Chondrocyte (in vitro differentiated cells): Measurements from ENCODE around the gene ARID3C. TPM values are rescaled to one million over a fixed set of nuclear protein-coding genes. Genes with fewer than 3 reads are reported as not detected.
A peak's percentile ranks its signal among the peaks of the same experiment; 100 is the strongest.

Experiments
- DNase-seq: peaks from one replicate; pipeline ENCODE4 v3.0.0; 2021; ENCODE audit warnings: mixed read lengths, low spot score
- H3K27ac Mint-ChIP-seq: one replicate; pipeline ENCODE4 v1.8.0; 2021; ENCODE audit warnings: mild to moderate bottlenecking, moderate library complexity, mixed read lengths; ENCODE audit not compliant: unreplicated experiment
- H3K27me3 Mint-ChIP-seq: 2 replicates; pipeline ENCODE4 v1.8.0; 2021; ENCODE audit warnings: low read depth, mixed read lengths
- H3K36me3 Mint-ChIP-seq: 2 replicates; pipeline ENCODE4 v1.8.0; 2021; ENCODE audit warnings: low read depth, mixed read lengths
- H3K4me1 Mint-ChIP-seq: 2 replicates; pipeline ENCODE4 v1.8.0; 2021; ENCODE audit warnings: low read depth, mild to moderate bottlenecking, mixed read lengths
- H3K4me3 Mint-ChIP-seq: one replicate; pipeline ENCODE4 v1.8.0; 2021; ENCODE audit warnings: mild to moderate bottlenecking, moderate library complexity, mixed read lengths; ENCODE audit not compliant: unreplicated experiment
- H3K9me3 Mint-ChIP-seq: 2 replicates; pipeline ENCODE4 v1.8.0; 2021; ENCODE audit warnings: low read depth, mixed read lengths
- total RNA-seq: library from RNA; stranded (reverse); gene quantifications from 3 replicates; pipeline ENCODE4 v1.2.1, GENCODE V29; 2021
- TF ChIP-seq, protein P1 (sequence below): fragments of 200-600 bp; sonication (generic); IDR thresholded peaks from 2 replicates; pipeline ENCODE4 v1.5.0; 2021; ENCODE audit warnings: antibody characterized with exemption, mild to moderate bottlenecking, moderate library complexity

The ARID3C gene
- total RNA-seq, 1 donor from 2014 or later = 0.20 TPM

DNA sequence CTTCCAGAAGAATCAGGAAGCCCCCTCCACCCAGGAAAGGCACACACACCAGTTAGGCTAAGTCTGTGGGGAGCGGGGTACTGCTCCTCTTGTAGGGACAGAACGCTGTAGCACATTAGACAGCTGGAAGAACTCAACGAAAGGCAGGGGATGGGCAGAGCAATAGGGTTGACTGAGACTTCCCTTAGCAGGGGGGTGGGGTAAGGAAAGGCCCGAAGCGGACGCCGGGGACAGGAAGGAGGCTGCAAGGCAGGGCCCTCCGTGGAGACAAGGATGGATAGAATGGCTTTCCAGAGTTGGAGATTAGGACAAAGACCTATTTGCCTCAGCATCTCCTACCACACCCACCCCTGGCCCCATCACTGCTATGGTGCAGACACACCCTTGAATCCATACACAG, 53.6 kb downstream of the ARID3C start:
- Mint-ChIP-seq H3K4me1 (peaks cover 7% of the 10 kb centered on the region), H3K27ac (no peak overlapping the region), H3K9me3 (no peaks in the 10 kb centered on the region), H3K36me3 (no peaks in the 10 kb centered on the region), H3K4me3 (no peak overlapping the region), H3K27me3 (peaks cover 21% of the 10 kb centered on the region)
- TF ChIP-seq, protein P1, sequence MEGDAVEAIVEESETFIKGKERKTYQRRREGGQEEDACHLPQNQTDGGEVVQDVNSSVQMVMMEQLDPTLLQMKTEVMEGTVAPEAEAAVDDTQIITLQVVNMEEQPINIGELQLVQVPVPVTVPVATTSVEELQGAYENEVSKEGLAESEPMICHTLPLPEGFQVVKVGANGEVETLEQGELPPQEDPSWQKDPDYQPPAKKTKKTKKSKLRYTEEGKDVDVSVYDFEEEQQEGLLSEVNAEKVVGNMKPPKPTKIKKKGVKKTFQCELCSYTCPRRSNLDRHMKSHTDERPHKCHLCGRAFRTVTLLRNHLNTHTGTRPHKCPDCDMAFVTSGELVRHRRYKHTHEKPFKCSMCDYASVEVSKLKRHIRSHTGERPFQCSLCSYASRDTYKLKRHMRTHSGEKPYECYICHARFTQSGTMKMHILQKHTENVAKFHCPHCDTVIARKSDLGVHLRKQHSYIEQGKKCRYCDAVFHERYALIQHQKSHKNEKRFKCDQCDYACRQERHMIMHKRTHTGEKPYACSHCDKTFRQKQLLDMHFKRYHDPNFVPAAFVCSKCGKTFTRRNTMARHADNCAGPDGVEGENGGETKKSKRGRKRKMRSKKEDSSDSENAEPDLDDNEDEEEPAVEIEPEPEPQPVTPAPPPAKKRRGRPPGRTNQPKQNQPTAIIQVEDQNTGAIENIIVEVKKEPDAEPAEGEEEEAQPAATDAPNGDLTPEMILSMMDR = no peak
- no peak for DNase-seq

- Mint-ChIP-seq H3K9me3 (no peaks in the 10 kb centered on the region), H3K36me3 (no peaks in the 10 kb centered on the region), H3K27ac (no peak overlapping the region), H3K4me3 (no peak overlapping the region), H3K4me1 (peaks cover 7% of the 10 kb centered on the region), H3K27me3 (peaks cover 21% of the 10 kb centered on the region)
- TF ChIP-seq, protein P1 = no peak
- DNase-seq = peak; percentile 77
These were observed 54.3 kb downstream of the ARID3C start for GRCh38 chr9:34574571-34574970.

DNA sequence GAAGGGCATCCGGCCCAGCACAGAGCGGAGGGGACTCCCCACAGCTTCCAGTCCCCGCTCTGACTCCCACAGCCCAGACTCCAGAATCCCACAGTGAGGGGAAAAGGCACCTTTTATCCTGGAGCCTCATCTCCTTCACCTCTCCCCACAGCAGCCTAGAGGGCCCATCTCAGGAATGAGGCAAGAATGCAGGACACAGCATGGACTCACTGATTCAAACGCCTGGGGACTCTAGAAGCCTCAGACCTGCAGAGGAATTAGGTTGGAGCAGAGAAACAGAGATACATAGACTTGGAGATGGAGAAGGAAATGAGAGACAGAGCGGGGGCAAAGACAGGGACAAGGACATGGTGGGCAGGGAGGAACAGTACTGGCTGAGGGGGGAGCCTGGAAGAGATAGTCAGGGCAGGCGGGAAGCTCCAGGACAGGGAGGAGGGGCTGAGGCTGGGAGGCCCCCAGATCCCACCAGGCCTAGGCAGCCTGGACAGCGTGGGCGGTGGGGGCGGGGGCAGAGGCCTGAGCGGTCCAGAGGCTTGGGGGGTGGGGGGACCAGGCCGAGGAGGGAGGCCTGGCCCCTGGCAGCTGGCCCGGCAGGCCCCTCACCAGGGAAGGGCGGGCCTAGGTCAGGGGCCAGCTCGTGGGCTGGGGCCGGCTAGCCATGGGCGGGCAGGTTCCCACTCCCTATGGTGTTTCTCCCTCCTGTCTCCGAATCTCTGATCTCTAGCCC, 55.1 kb downstream of the ARID3C start:
- no peaks in the 10 kb centered on the region for H3K9me3 Mint-ChIP-seq
- H3K36me3 Mint-ChIP-seq = no peaks in the 10 kb centered on the region
- DNase-seq = no peak
- H3K27me3 Mint-ChIP-seq = peaks cover 16% of the 10 kb centered on the region
- no peak overlapping the region for H3K4me3 Mint-ChIP-seq
- no peak overlapping the region for H3K27ac Mint-ChIP-seq
- H3K4me1 Mint-ChIP-seq = peaks cover 7% of the 10 kb centered on the region
- TF ChIP-seq, protein P1 = no peak

GRCh38 chr9:34572628-34573027, 56.2 kb downstream of the ARID3C start:
- no peaks in the 10 kb centered on the region for H3K9me3 Mint-ChIP-seq
- no peak for DNase-seq
- H3K4me3 Mint-ChIP-seq = no peak overlapping the region
- no peak overlapping the region for H3K27ac Mint-ChIP-seq
- H3K4me1 Mint-ChIP-seq = peaks cover 6% of the 10 kb centered on the region
- H3K36me3 Mint-ChIP-seq = no peaks in the 10 kb centered on the region
- TF ChIP-seq, protein P1 = no peak
- peaks cover 20% of the 10 kb centered on the region for H3K27me3 Mint-ChIP-seq

GRCh38 chr9:34572092-34572491, 56.8 kb downstream of the ARID3C start:
- TF ChIP-seq, protein P1 = no peak
- DNase-seq = no peak
- Mint-ChIP-seq H3K27ac (no peak overlapping the region), H3K4me1 (peaks cover 1% of the 10 kb centered on the region), H3K36me3 (no peaks in the 10 kb centered on the region), H3K27me3 (peaks cover 22% of the 10 kb centered on the region), H3K4me3 (no peak overlapping the region), H3K9me3 (no peaks in the 10 kb centered on the region)
